NCI-H526 (cell line): Measurements from ENCODE around the gene C12orf54.
"Not testable (repeated sequence)": the region's sequence is repeated elsewhere in the genome, so short reads cannot be mapped to it uniquely, and the experiment has no call there.

Experiments
- DNase-seq, 2 experiments: peaks; one replicate each; lab custom pipeline; 2025; lab: John Stamatoyannopoulos, UW

C12orf54 gene

DNA sequence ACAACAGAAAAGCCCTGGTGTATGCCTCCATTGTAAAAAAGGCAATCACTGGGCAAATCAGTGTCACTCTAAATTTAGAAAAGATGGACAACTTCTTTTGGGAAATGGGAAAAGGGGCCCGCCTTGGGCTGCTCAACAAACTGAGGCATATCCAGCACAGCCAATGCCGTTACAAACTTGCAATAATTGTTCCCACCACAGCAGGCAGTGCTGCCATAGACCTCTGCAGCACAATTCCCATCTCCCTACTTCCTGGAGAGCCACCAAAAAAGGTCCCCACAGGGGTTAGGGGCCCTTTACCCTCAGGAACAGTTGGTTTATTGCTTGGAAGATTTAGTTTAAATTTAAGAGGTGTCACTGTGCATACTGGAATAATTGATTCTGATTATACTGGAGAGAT, 26.7 kb downstream of the C12orf54 start:
- no peak for DNase-seq

DNA sequence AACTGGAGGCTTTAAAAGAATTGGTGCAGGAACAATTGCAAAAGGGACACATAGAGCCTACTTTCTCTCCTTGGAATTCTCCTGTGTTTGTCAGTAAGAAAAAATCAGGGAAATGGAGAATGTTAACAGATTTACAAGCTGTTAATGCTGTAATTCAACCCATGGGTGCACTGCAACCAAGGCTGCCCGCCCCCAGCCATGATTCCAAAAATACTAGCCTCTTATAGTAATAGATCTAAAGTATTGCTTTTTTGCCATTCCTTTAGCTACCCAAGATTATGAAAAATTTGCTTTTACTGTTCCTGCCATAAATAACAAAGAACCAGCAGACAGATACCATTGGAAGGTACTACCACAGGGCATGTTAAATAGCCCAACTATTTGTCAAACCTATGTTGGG, 27.8 kb downstream of the C12orf54 start:
- DNase-seq, result no peak

DNA sequence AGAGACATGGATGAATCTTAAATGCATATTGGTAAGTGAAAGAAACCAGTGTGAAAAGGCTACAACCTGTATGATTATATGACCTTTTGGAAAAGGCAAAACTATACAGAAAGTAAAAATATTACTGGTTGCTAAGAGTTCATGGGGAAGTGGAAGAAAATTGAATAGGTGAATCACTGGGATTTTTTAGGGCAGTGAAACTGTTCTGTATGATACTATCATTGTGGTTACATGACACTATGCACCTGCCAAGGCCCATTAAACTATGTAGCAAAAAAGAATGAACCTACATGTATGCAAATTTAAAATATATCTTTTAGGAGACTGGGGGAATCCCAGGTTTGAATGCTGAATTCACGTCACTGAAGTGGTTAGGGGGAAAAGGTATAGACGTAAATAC, 30.6 kb downstream of the C12orf54 start:
- DNase-seq, result no peak

DNA sequence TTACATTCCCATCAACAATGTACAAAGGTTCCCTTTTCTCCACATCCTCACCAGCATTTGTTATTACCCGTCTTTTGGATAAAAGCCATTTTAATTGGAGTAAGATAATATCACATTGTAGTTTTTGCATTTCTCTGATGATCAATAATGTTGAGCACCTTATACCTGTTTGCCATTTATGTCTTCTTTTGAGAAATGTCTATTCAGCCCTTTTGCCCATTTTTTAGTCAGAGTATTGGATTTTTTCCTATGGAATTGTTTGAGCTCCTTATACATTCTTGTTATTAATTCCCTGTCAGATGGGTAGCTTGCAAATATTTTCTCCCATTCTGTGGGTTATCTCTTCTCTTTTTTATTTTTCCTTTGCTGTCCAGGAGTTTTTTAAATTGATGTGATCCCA, 32.4 kb downstream of the C12orf54 start:
- DNase-seq, result no peak

DNA sequence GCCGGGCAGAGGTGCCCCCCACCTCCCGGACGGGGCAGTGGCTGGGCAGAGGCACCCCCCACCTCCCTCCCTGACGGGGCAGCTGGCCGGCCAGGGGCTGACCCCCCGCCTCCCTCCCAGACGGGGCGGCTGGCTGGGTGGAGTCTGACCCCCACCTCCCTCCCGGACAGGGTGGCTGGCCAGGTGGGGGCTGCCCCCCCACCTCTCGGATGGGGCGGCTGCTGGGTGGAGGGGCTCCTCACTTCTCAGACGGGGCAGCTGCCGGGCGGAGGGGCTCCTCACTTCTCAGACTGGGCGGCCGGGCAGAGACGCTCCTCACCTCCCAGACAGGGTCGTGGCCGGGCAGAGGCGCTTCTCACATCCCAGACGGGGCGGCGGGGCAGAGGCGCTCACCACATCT, 38.1 kb downstream of the C12orf54 start:
- DNase-seq, result not testable (repeated sequence)

DNA sequence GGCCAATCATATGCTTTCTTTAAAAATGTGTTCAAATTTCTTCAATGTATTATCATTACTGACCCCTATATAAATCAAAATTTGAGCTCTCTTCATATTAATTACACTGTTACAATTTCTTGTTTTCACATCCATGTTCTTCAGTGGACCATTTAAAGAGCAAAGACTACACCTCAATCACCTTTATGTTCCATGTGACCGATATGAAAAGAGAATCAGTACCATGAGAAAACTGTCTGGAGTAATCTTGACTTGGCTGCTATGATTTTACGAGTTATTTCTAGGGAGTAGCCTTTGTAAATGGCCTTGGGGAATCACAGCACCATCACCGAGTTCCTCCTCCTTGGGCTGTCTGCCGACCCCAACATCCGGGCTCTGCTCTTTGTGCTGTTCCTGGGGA, 43.0 kb downstream of the C12orf54 start, which contains the start of gene OR8S1:
OR8S1 (plus strand) TSS at position 301 of the 400 bp plus-strand sequence; CDS start at position 301, 0 bp downstream.
- DNase-seq, result no peak

DNA sequence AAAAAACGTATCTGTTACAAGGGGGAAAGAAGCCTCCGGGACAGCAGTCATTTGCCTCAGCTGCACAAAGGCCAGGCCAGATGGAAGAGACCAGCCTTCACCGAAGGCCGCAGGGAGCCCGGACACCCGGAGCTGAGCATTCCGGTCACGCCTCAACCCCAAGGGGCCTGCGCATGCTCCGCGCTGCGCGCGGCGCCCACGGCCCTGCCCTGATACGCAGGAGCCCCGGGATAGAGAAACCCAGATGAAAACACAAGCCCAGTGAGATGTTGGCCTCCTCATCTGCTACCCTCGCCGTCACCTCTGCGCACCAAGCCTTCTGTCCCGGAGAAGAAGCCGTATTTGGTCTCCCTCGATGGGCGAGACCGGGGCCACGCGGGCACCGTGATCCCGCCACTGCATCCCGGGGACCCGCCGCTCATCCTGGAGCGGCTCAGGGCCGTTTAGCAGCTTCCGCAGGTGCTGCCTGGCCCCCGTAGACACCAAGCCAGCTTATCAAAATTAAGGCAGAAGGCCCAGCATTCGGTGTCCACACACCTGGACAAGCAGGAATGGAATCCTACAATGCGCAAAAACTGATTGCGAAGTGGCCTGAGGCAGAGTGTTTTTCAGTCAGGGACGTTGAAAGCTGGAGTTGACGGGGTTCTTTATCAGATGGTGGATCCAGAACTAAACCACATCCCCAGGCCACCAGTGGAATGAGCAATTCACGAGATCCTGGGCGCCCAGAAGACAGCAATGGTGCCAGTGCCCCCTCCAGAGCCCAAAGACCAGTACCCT, 45.8 kb downstream of the C12orf54 start:
- DNase-seq, result no peak

DNA sequence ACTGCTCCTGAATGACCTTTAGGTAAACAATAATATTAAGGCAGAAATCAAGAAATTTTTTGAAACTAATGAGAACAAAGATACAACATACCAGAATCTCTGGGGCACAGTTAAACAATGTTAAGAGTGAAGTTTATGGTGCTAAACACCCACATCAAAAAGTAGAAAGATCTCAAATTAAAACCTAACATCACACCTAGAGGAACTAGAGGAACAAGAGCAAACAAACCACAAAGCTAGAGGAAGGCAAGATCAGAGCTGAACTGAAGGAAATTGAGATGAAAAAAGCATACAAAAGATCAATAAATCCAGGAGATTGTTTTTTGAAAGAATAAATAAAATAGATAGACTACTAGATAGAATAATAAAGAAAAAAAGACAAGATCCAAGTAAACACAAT, 50.3 kb downstream of the C12orf54 start:
- no peak for DNase-seq

DNA sequence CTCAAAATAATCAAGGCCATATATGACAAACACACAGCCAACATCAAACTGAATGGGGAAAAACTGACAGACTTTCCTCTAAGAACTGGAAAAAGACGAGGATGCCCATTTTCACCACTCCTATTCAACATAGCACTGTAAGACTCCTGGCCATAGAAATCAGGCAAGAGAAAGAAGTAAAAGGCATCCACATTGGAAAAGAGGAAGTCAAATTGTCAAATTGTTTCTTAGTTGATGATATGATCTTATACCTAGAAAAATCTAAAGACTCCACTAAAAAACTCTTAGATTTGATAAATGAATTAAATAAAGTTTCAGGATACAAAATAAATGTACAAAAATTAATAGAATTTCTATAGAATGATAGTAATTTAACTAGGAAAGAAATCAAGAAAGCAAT, 54.3 kb downstream of the C12orf54 start:
- no peak for DNase-seq

DNA sequence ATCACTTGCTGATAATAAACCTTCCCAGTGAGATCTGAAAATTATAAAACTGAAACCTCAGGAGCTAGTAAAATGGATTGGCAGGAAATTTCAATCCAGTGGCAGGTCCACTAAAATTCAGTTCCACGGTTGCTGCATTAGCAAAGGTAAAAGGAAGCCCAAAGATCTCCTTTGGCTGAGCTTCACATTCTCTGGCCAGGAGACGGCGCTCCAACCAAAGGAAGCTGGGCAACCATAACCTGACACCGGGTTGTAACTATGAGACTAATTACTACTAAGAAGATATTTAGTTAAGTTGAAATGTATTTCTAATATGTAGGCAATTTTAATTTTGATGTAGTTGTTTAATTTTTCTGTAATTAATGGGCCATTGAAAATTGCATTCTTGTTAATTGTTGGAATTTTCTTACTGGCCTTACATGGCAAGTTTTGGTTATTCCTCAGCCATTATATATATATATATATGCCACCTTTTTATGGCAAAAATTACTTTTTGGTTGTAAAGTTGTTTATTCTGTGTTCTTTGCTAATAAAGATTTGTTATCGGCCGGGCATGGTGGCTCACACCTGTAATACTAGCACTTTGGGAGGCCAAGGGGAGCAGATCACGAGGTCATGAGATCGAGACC, 60.1 kb downstream of the C12orf54 start:
- DNase-seq, result peak in 1 of 2 experiments; percentile 39

DNA sequence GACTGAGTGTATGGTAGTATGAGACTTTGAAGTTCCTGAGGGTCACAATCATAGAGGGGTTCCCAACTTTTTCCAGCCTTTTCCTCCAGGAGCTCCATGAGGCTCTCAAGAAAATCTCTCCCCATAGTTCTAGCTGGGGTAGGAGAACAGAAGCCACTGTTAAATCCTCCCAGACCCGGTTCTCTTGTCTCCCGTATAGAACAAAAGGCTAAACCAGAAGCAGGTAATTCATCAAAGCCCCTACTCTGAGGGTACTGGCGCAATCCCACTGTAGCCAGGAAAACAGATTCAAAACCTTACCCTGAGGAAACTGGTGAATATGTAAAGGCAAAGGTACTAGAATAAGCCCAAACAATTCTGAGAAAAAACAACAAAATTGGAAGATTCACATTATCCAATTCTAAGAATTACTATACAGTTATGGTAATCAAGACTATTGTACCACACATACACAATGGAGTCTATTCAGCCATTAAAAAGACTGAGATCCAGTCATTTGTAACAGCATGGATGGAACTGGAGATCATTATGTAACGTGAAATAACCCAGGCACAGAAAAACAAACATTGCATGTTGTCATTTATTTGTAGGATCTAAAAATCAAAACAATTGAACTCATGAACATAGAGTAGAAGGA, 63.7 kb downstream of the C12orf54 start:
- no peak for DNase-seq
